Tibial nerve (tissue), 4 donors: ENCODE measurements around the gene ATP5MC2. TPM values are rescaled to one million over a fixed set of nuclear protein-coding genes. Genes with fewer than 3 reads are reported as not detected.
A peak's percentile ranks its signal among the peaks of the same experiment; 100 is the strongest.

ENCODE experiments used
- DNase-seq, 2 donors: peaks; one replicate each; pipeline ENCODE4 v3.0.0-alpha.2; 2019; ENCODE audit warnings: low spot score in 2 of 2
- H3K27ac ChIP-seq, 4 donors: fragments of 200-600 bp; sonication (generic) in 3 of 4; one replicate each; pipeline ENCODE4 v1.5.1; 2017 to 2019; ENCODE audit warnings: mild to moderate bottlenecking in 1 of 4
- H3K27me3 ChIP-seq, 2 donors: fragments of 200-600 bp; sonication (generic) in 1 of 2; one replicate each; pipeline versions ENCODE4 v1.5.1 to v1.6.0; 2017 to 2019
- H3K36me3 ChIP-seq, 3 donors: fragments of 200-600 bp; sonication (generic); one replicate each; pipeline ENCODE4 v1.5.1; 2018 to 2019
- H3K4me1 ChIP-seq, 4 donors: fragments of 200-600 bp; sonication (generic) in 3 of 4; one replicate each; pipeline ENCODE4 v1.5.1; 2017 to 2019
- H3K4me3 ChIP-seq, 4 donors: fragments of 200-600 bp; sonication (generic) in 3 of 4; one replicate each; pipeline ENCODE4 v1.5.1; 2017 to 2019; ENCODE audit warnings: mild to moderate bottlenecking in 1 of 4, moderate library complexity in 1 of 4
- H3K9me3 ChIP-seq, 4 donors: fragments of 200-600 bp; sonication (generic) in 3 of 4; one replicate each; pipeline ENCODE4 v1.5.1; 2017 to 2019
- CTCF ChIP-seq, 5 experiments: fragments of 200-600 bp in 3 of 5; fragments of 450-650 bp in 2 of 5; sonication (generic) in 3 of 5; IDR thresholded peaks; one replicate each; pipeline ENCODE4 v1.5.1; 2016 to 2019; ENCODE audit warnings: antibody characterized with exemption in 5 of 5, mild to moderate bottlenecking in 3 of 5, moderate library complexity in 2 of 5
- EP300 ChIP-seq, 2 donors: sonication (generic); formaldehyde crosslinking; IDR thresholded peaks; one replicate each; pipeline ENCODE4 v1.6.1; 2017; ENCODE audit warnings: antibody characterized with exemption in 2 of 2, mild to moderate bottlenecking in 1 of 2
- POLR2A ChIP-seq, 2 donors: fragments of 450-650 bp; IDR thresholded peaks; one replicate each; pipeline ENCODE4 v1.6.1; 2017; ENCODE audit warnings: antibody characterized with exemption in 2 of 2, mild to moderate bottlenecking in 2 of 2, moderate library complexity in 2 of 2
- WGBS, 2 donors: methylation state at CpG; one replicate each; pipeline ENCODE4 v1.1.5; 2018; 5-methylcytosine and 5-hydroxymethylcytosine counted together
- total RNA-seq, 4 donors: library from RNA; depleted of rRNA; stranded (reverse); fragments of >200 nt; gene quantifications; one replicate each; pipeline ENCODE4 v1.1.0, GENCODE V29; 2016

The ATP5MC2 gene
- total RNA-seq, 4 donors from 2014 or later: 191 to 223 (median 208) TPM

- WGBS, 2 donors: 18 to 23% methylated on average over 6 of the region's 6 CpGs
These were observed 49.1 kb downstream of the ATP5MC2 start for GRCh38 chr12:53626702-53627169.

GRCh38 chr12:53625946-53626701 is 49.8 kb downstream of the ATP5MC2 start, which contains the start of gene ATF7:
Gene ATF7 (minus strand): TSS chr12:53626382. CDS start chr12:53601000, 25,382 bp downstream.
- Histone ChIP-seq H3K27me3 (no peaks in the 10 kb centered on the region), H3K27ac (peak within 1 kb of the TSS; percentile 75 to 96 (median 94)), H3K9me3 (no peaks in the 10 kb centered on the region), H3K36me3 (no peaks in the 10 kb centered on the region), H3K4me3 (peak within 1 kb of the TSS; percentile 41 to 91 (median 64)), H3K4me1 (peaks cover 0 to 46% (median 14%) of the 10 kb centered on the region in 4 donors)
- TF ChIP-seq EP300 (IDR thresholded peaks at IDR 0.05) (peak; percentile 71 to 95), POLR2A (IDR thresholded peaks at IDR 0.05) (peak; percentile 27 to 69), CTCF (IDR thresholded peaks at IDR 0.05) (peak in 2 of 5 experiments; percentile 22 to 60)
- WGBS, 2 donors: 0% methylated on average over 43 to 48 of the region's 48 CpGs
- DNase-seq: peak; percentile 95 to 98

More at GRCh38 chr12:53626702-53627169, 49.1 kb downstream of the ATP5MC2 start:
- Histone ChIP-seq H3K4me1 (peaks cover 0 to 40% (median 14%) of the 10 kb centered on the region in 4 donors), H3K9me3 (no peaks in the 10 kb centered on the region), H3K4me3 (peak overlapping the region; percentile 41 to 91 (median 64)), H3K27me3 (no peaks in the 10 kb centered on the region), H3K36me3 (no peaks in the 10 kb centered on the region), H3K27ac (peak overlapping the region; percentile 75 to 96 (median 94))
- TF ChIP-seq POLR2A (IDR thresholded peaks at IDR 0.05) (no peak), EP300 (IDR thresholded peaks at IDR 0.05) (no peak), CTCF (IDR thresholded peaks at IDR 0.05) (no peak)
- no peak for DNase-seq

GRCh38 chr12:53625373-53625945 is 50.4 kb downstream of the ATP5MC2 start:
- Histone ChIP-seq H3K27me3 (no peaks in the 10 kb centered on the region), H3K4me3 (peak overlapping the region; percentile 41 to 91 (median 64)), H3K27ac (peak overlapping the region; percentile 75 to 96 (median 94)), H3K9me3 (no peaks in the 10 kb centered on the region), H3K4me1 (peaks cover 0 to 49% (median 14%) of the 10 kb centered on the region in 4 donors), H3K36me3 (no peaks in the 10 kb centered on the region)
- no peak for DNase-seq
- WGBS, 2 donors: 13 to 14% methylated on average over 5 of the region's 5 CpGs
- TF ChIP-seq EP300 (IDR thresholded peaks at IDR 0.05) (no peak), CTCF (IDR thresholded peaks at IDR 0.05) (no peak), POLR2A (IDR thresholded peaks at IDR 0.05) (no peak)

GRCh38 chr12:53624956-53625355 is 50.9 kb downstream of the ATP5MC2 start:
- Histone ChIP-seq H3K4me3 (peak overlapping the region; percentile 41 to 91 (median 64)), H3K27me3 (no peaks in the 10 kb centered on the region), H3K9me3 (no peaks in the 10 kb centered on the region), H3K36me3 (no peaks in the 10 kb centered on the region), H3K27ac (peak overlapping the region; percentile 75 to 96 (median 94)), H3K4me1 (peaks cover 0 to 49% (median 14%) of the 10 kb centered on the region in 4 donors)
- 24 to 26% methylated on average over 4 of the region's 4 CpGs for WGBS, 2 donors
- no peak for TF ChIP-seq EP300 (IDR thresholded peaks at IDR 0.05)
- no peak for TF ChIP-seq CTCF (IDR thresholded peaks at IDR 0.05)
- TF ChIP-seq POLR2A (IDR thresholded peaks at IDR 0.05): no peak
- no peak for DNase-seq
